Measurements from ENCODE around the gene AFF3.

AFF3 gene

DNA sequence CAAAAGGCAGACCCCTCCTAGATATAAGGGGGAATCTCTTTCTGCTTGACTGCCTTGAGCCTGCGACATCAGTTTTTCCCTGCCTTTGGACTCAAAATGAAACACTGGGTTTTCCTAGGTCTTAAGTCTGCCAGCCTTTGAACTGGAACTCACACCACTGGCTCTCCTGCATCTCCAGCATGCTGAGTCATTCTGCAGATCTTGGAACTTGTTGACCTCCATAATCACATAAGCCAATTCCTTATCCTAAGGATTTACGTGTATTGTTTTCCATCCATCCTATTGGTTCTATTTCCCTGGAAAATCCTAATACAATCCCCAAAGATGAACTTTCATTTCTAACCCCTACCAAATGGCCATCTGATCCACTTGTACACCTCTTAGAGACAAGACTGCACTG lies 88.0 kb downstream of the AFF3 start:
- TF ChIP-seq, protein P1, sequence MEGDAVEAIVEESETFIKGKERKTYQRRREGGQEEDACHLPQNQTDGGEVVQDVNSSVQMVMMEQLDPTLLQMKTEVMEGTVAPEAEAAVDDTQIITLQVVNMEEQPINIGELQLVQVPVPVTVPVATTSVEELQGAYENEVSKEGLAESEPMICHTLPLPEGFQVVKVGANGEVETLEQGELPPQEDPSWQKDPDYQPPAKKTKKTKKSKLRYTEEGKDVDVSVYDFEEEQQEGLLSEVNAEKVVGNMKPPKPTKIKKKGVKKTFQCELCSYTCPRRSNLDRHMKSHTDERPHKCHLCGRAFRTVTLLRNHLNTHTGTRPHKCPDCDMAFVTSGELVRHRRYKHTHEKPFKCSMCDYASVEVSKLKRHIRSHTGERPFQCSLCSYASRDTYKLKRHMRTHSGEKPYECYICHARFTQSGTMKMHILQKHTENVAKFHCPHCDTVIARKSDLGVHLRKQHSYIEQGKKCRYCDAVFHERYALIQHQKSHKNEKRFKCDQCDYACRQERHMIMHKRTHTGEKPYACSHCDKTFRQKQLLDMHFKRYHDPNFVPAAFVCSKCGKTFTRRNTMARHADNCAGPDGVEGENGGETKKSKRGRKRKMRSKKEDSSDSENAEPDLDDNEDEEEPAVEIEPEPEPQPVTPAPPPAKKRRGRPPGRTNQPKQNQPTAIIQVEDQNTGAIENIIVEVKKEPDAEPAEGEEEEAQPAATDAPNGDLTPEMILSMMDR (IDR thresholded peaks at IDR 0.05; ENCODE audit: control extremely low read depth, extremely low read depth, low read depth, missing control alignments), result no peak
- DNase-seq (ENCODE audit: extremely low spot score), result no peak
- CTCF ChIA-PET, result interaction anchor here (4.5 kb wide), 1 partner anchor 12 kb away, joined by 24 read pairs; no protein-coding TSS in a partner anchor
- POLR2A ChIA-PET, result no interaction called here

DNA sequence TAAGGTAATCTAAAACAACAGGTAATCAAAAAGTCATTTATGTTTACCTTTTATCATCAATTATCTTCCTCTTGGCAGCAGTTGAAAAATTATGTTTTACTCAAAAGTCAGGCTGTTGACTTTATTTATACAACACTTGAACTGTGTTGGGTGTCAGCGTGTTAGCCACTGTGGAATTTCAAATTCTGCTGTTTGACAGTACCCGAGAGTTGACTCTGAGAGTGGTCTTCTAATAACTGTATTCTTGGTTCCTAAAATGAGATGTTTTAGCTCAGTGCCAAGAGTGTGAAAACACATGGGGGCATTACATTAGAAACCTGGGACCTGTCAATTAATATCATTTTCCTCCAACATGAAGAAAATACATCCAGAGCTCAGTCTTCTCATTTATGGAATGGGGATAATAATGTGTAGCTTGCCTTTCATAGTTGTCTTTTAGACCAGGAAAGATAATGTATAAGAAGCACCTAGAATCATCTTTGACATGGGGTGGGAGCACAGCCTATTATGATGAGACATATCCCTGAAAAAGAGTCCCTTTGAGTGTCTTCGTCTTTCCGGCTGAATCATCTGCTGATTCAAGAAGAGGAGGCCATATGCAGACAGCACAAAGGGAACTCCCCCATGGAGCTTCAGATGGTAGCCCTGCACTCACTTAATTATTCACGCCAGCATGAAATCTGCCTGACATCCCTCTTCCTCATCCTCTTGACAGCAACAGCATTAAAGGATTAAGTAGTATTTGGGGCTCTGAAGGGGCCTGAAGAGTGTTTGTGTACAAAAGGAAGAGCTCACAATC lies 89.1 kb downstream of the AFF3 start:
- no peak for DNase-seq (ENCODE audit: extremely low spot score)
- POLR2A ChIA-PET, result no interaction called here
- CTCF ChIA-PET, result interaction anchor here (1.1 to 4.5 kb wide), 3 partner anchors 11 to 180 kb away, joined by 3 to 24 read pairs (median 4); no protein-coding TSS in a partner anchor
- TF ChIP-seq, protein P1 (IDR thresholded peaks at IDR 0.05; ENCODE audit: control extremely low read depth, extremely low read depth, low read depth, missing control alignments), result no peak

DNA sequence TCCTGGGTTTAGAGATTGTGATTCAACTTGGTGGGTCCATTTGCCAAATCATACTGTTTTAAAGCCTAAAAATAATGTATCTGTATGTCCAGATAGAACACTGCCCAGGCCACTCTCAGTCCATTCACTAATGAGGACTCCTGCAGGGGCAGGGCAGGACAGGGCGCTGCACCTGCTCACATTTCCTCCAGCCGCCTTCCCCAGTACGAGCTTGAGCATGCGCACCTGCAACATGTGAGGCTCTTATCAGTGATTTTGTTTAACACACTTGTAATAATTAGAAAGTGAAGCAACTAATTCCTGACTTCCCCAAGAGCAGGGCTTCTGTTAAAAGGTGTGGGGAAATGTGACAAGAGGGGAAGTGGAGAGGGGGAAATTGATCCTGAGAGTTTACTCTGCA lies 89.7 kb downstream of the AFF3 start:
- DNase-seq (ENCODE audit: extremely low spot score), result no peak
- TF ChIP-seq, protein P1 (IDR thresholded peaks at IDR 0.05; ENCODE audit: control extremely low read depth, extremely low read depth, low read depth, missing control alignments), result no peak
- CTCF ChIA-PET, result interaction anchor here (1.1 to 4.5 kb wide), 4 partner anchors 9 to 181 kb away, joined by 3 to 24 read pairs (median 4); no protein-coding TSS in a partner anchor
- POLR2A ChIA-PET, result no interaction called here

DNA sequence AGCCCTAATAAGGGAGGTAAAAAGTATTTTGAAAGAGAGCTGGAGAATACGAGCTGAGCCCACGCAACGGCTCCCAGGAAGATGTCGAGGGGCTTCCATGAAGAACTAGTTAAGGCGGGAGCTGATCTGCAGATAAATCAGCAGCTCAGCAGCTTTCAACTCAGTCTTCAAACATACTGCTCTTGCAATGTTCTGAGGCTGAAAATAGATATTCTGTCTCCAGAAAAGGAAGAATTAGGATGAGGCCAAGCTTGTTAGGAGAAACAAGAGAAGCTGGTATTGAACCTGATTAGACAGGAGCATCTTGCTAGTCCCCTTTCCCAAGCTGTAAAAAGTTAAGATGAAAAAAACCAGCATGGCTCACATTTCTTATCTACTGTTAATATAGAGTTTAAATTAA lies 91.1 kb downstream of the AFF3 start:
- TF ChIP-seq, protein P1 (IDR thresholded peaks at IDR 0.05; ENCODE audit: control extremely low read depth, extremely low read depth, low read depth, missing control alignments), result no peak
- DNase-seq (ENCODE audit: extremely low spot score), result no peak
- POLR2A ChIA-PET, result no interaction called here
- CTCF ChIA-PET, result interaction anchor here (4.5 kb wide), 1 partner anchor 9 kb away, joined by 24 read pairs; no protein-coding TSS in a partner anchor

DNA sequence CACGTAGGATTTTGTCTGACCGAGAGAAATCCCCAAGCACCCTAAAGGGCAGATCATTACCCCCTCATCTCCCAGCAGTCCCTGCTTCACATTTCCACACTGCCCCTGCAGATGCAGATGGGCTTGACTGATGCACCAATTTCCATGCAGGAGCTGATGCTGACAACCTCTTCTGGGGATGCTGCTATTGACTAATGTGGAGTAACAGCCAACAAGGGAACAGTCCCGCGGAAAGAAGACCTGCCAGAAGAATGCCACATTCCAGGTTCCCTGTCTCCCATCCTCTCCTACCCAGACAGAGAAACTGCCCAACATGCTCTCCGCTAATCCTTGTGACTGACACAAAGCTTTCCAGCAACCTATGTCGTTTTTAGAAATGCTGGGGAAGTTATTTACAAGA lies 91.7 kb downstream of the AFF3 start:
- no peak for DNase-seq (ENCODE audit: extremely low spot score)
- ChIA-PET CTCF (interaction anchor here (4.5 kb wide), 1 partner anchor 8 kb away, joined by 24 read pairs; no protein-coding TSS in a partner anchor), POLR2A (no interaction called here)
- TF ChIP-seq, protein P1 (IDR thresholded peaks at IDR 0.05; ENCODE audit: control extremely low read depth, extremely low read depth, low read depth, missing control alignments), result no peak

DNA sequence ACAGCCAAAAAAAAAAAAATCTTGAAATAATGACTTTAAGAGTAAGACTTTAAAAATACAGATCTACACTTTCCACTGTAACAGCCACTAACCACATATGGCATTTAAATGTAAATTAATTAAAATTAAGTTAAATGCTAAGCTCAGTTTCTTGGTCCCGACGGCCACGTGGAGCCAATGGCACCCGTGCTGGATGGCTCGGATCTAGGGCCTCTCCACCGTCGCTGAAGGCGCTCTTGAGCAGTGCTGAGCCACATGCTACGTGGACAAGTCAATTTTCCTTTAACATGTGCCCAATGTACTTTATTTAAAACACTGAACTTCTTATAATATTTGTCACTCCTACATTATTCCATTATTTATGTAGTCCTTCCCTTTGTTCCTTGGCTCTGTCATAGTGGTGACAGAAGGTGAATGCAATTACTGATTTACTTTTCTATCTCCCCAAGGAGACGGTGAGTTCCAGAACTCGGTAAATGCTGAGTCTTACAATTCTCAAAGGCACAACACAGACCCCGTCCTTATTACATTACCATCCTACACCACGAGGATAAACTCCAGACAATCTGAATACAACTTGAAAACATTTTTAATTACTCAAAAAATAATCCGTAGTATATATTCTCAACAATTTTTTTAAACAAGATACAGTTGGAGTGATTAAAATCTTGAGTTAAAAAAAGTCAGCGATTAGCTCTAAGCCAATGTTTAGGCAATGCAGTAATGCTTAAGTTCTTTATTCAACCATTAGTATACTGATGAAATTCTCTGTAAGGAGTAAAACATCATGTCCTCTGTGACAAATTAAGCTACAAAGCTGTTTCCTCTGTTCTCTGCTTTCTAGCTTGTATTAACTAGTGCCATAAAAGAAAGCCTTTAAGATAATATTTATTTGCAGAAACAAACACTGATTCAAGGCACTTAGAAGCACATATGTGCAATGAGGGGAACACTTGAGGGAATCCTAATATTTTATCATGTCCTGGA lies 95.1 kb downstream of the AFF3 start:
- POLR2A ChIA-PET, result no interaction called here
- TF ChIP-seq, protein P1 (IDR thresholded peaks at IDR 0.05; ENCODE audit: control extremely low read depth, extremely low read depth, low read depth, missing control alignments), result no peak

More for the DNA sequence above, 95.1 kb downstream of the AFF3 start:
- CTCF ChIA-PET, result interaction anchor here (0.8 to 1.4 kb wide), 2 partner anchors 8 to 21 kb away, joined by 3 to 6 read pairs; no protein-coding TSS in a partner anchor
- DNase-seq (ENCODE audit: extremely low spot score), result no peak
